GM12878 (cell line): ENCODE measurements around the gene AMH. TPM values are rescaled to one million over a fixed set of nuclear protein-coding genes. Genes with fewer than 3 reads are reported as not detected.

ENCODE experiments used
- ATAC-seq: fragments of 200-7000 bp; cut with Tn5 transposase; 3 replicates; pipeline ENCODE4 v1.9.1; 2020; ENCODE audit warnings: mild to moderate bottlenecking, moderate library complexity
- BruUV-seq: library from RNA; stranded (reverse); fragments of 400-500 nt; replicated peaks from 2 replicates; lab custom pipeline; 2021; lab: Mats Ljungman, UMichigan
- CTCF ChIA-PET: fragments of 300-600 bp; sonication (Branson Sonifier 250); formaldehyde crosslinking; extraction: SDS; loops from one replicate; lab custom pipeline; 2021; ENCODE audit warnings: inconsistent platforms; lab: Yijun Ruan, JAX
- POLR2A ChIA-PET: fragments of 350-600 bp; formaldehyde crosslinking; extraction: SDS; loops from one replicate; lab custom pipeline; 2021; ENCODE audit warnings: inconsistent platforms; lab: Charles Lee
- RAD21 ChIA-PET: fragments of 300-600 bp; sonication (Branson Sonifier 250); formaldehyde crosslinking; loops from one replicate; lab custom pipeline; 2023; ENCODE audit warnings: antibody characterized with exemption; ENCODE audit not compliant: unreplicated experiment; lab: Charles Lee
- SMC1A ChIA-PET: fragments of 300-600 bp; sonication (Branson Sonifier 250); formaldehyde crosslinking; loops from one replicate; lab custom pipeline; 2023; ENCODE audit not compliant: unreplicated experiment, uncharacterized antibody; lab: Charles Lee
- DNase-seq: peaks from one replicate; pipeline ENCODE4 v3.0.0-alpha.2; 2011; ENCODE audit warnings: low read depth, low spot score
- FAIRE-seq: peaks from 3 replicates; lab custom pipeline; 2011; peaks lifted over from hg19 to GRCh38; lab: Jason Lieb, UNC
- H2AFZ ChIP-seq: 2 replicates; pipeline ENCODE4 v1.6.0; 2011; ENCODE audit warnings: low read depth, low read length, control low read depth; ENCODE audit not compliant: control insufficient read depth
- H3K27ac ChIP-seq: 2 replicates; pipeline ENCODE4 v1.5.1; 2011; ENCODE audit warnings: control low read depth; ENCODE audit not compliant: control insufficient read depth, insufficient read depth
- H3K27me3 ChIP-seq, 2 experiments: replicated peaks in 1 of 2; 2 replicates each; pipeline versions ENCODE4 v1.6.0 to v1.6.1; 2011; ENCODE audit warnings: low read length in 1 of 2; ENCODE audit not compliant: control insufficient read depth in 2 of 2, insufficient read depth in 2 of 2
- H3K36me3 ChIP-seq, 2 experiments: 2 replicates each; pipeline ENCODE4 v1.5.1; 2011; ENCODE audit warnings: low read length in 1 of 2; ENCODE audit not compliant: control insufficient read depth in 2 of 2, insufficient read depth in 2 of 2
- H3K4me1 ChIP-seq: 2 replicates; pipeline ENCODE4 v1.6.1; 2011; ENCODE audit warnings: mild to moderate bottlenecking, low read length, moderate library complexity, mixed read lengths; ENCODE audit not compliant: control insufficient read depth, insufficient read depth
- H3K4me2 ChIP-seq: 2 replicates; pipeline ENCODE4 v1.6.0; 2011; ENCODE audit warnings: control low read depth; ENCODE audit not compliant: control insufficient read depth, insufficient read depth
- H3K4me3 ChIP-seq: fragments of 200-600 bp; sonication (generic); 2 replicates; pipeline ENCODE4 v1.5.1; 2016
- H3K79me2 ChIP-seq: 2 replicates; pipeline ENCODE4 v1.6.0; 2011; ENCODE audit warnings: low read length; ENCODE audit not compliant: control insufficient read depth, insufficient read depth
- H3K9ac ChIP-seq: 2 replicates; pipeline ENCODE4 v1.8.0; 2011; ENCODE audit warnings: low read length, control low read depth, mixed read lengths; ENCODE audit not compliant: control insufficient read depth, insufficient read depth
- H3K9me3 ChIP-seq: replicated peaks from 3 replicates; pipeline ENCODE4 v1.5.1; 2011; ENCODE audit warnings: mild to moderate bottlenecking, low read length; ENCODE audit not compliant: control insufficient read depth, insufficient read depth
- H4K20me1 ChIP-seq: 2 replicates; pipeline ENCODE4 v1.6.0; 2011; ENCODE audit not compliant: control insufficient read depth, insufficient read depth
- BMI1 ChIP-seq: fragments of 450-650 bp; IDR thresholded peaks from 2 replicates; pipeline ENCODE4 v1.6.1; 2016; ENCODE audit warnings: mild to moderate bottlenecking, moderate library complexity, borderline replicate concordance
- CTCF ChIP-seq, 3 experiments: IDR thresholded peaks in 2 of 3; conservative IDR thresholded peaks in 1 of 3; 2 replicates each; pipeline ENCODE4 v1.5.1; 2011; ENCODE audit warnings: low read depth in 3 of 3, low read length in 3 of 3, mild to moderate bottlenecking in 3 of 3, control low read depth in 2 of 3, moderate library complexity in 2 of 3, inconsistent platforms in 1 of 3, mixed read lengths in 1 of 3; ENCODE audit not compliant: control insufficient read depth in 2 of 3, insufficient read depth in 1 of 3; ENCODE audit errors: extremely low read depth in 1 of 3
- IKZF1 ChIP-seq: fragments of 450-650 bp; conservative IDR thresholded peaks from 2 replicates; pipeline ENCODE4 v1.6.1; 2017; ENCODE audit warnings: antibody characterized with exemption, mild to moderate bottlenecking
- ZNF217 ChIP-seq: fragments of 450-650 bp; IDR thresholded peaks from 2 replicates; pipeline ENCODE4 v1.6.1; 2017; ENCODE audit warnings: antibody characterized with exemption, mild to moderate bottlenecking
- ZNF274 ChIP-seq: IDR thresholded peaks from one replicate; pipeline ENCODE4 v1.8.0; 2011; ENCODE audit not compliant: insufficient read length, insufficient read depth
- WGBS: methylation state at CpG from one replicate; pipeline ENCODE4 v1.1.6; 2016; ENCODE audit warnings: low lambda C conversion rate; ENCODE audit not compliant: insufficient replicate concordance, insufficient coverage; ENCODE audit errors: missing lambda C conversion rate; 5-methylcytosine and 5-hydroxymethylcytosine counted together
- in situ Hi-C: fragments of 300-500 bp; cut with MboI; formaldehyde crosslinking; loops from 9 replicates; pipeline ENCODE4 v1.14.3; 2018; ENCODE audit warnings: mixed read lengths
- intact Hi-C: fragments of 100-400 bp; cut with micrococcal nuclease; formaldehyde crosslinking; loops from one replicate; pipeline ENCODE4 v1.14.2; 2022; ENCODE audit not compliant: unreplicated experiment
- polyA plus RNA-seq, 11 experiments: library from polyadenylated mRNA; depleted of rRNA in 4 of 11; unstranded in 6 of 11; stranded (reverse) in 5 of 11; fragments of >200 nt; fragmentation: Nextera tagmentation in 4 of 11; fragmentation: Illumina TruSeq in 1 of 11; extraction: Ambion mirVana in 4 of 11; extraction: Trizol in 1 of 11; gene quantifications; 1 replicate in 1 of 11; 2 replicates in 10 of 11; pipeline versions ENCODE4 v1.2.1 to v1.2.3, GENCODE V29; 2011 to 2016; ENCODE audit warnings: inconsistent platforms in 2 of 11, missing spikeins in 2 of 11, low read depth in 1 of 11
- total RNA-seq, 4 experiments: library from RNA; depleted of rRNA in 3 of 4; stranded (reverse); fragments of >200 nt in 3 of 4; fragmentation: Illumina TruSeq in 1 of 4; extraction: Trizol in 1 of 4; gene quantifications; 2 replicates each; pipeline versions ENCODE4 v1.2.1 to v1.2.3, GENCODE V29; 2013 to 2021

The AMH gene
- total and polyA plus RNA-seq, 10 of the 15 experiments (the other 5 are each of a cell fraction or from before 2014, with no cell fraction given): 0.17 to 3.5 (median 0.81) TPM; not detected in 4

GRCh38 chr19:2221918-2222317 lies 27.2 kb upstream of the AMH start:
- Histone ChIP-seq H3K4me1 (no peaks in the 10 kb centered on the region; the same call in 1 of the 2 replicates), H3K9me3 (no peaks in the 10 kb centered on the region), H3K27me3 (no peaks in the 10 kb centered on the region), H3K27ac (no peak overlapping the region), H2AFZ (no peak overlapping the region), H3K4me2 (no peak overlapping the region), H3K79me2 (no peaks in the 10 kb centered on the region), H3K36me3 (peaks cover 9 to 51% of the 10 kb centered on the region in 2 experiments; a peak in 3 of 4 replicates), H4K20me1 (no peaks in the 10 kb centered on the region), H3K9ac (no peak overlapping the region), H3K4me3 (no peak overlapping the region)
- TF ChIP-seq ZNF274 (no peak), CTCF (IDR thresholded peaks at IDR 0.05 in 2 of 3, conservative IDR thresholded peaks at IDR 0.05 in 1 of 3; ENCODE audit: control insufficient read depth in 2 of 3, extremely low read depth in 1 of 3, insufficient read depth in 1 of 3, low read depth in 3 of 3, low read length in 3 of 3) (peak in 2 of 3 experiments; percentile 8 to 22; a peak in 2 of 6 replicates), BMI1 (no peak)
- BruUV-seq: no TSS peak
- WGBS: 91% methylated on average over 20 of the region's 20 CpGs
- ATAC-seq (no peak), DNase-seq (no peak), FAIRE-seq (no peak)
- intact Hi-C loops (no loop called here), in situ Hi-C loops (no loop called here)
- ChIA-PET POLR2A (interaction anchor here (1.5 kb wide), 1 partner anchor 32 kb away, joined by 3 read pairs; no protein-coding TSS in a partner anchor), CTCF (no interaction called here), RAD21 (interaction anchor here (1.2 to 1.4 kb wide), 2 partner anchors 13 to 64 kb away, joined by 3 to 4 read pairs; no protein-coding TSS in a partner anchor), SMC1A (interaction anchor here (0.9 kb wide), 1 partner anchor 67 kb away, joined by 5 read pairs; no protein-coding TSS in a partner anchor)

- intact Hi-C loops: no loop called here
- no peak for FAIRE-seq
- no peak for ATAC-seq
- Histone ChIP-seq H3K36me3 (peaks cover 3 to 42% of the 10 kb centered on the region in 2 experiments; a peak in 3 of 4 replicates), H3K4me3 (no peak overlapping the region), H3K9ac (no peak overlapping the region), H3K4me1 (no peaks in the 10 kb centered on the region; the same call in 1 of the 2 replicates), H4K20me1 (no peaks in the 10 kb centered on the region), H3K27ac (no peak overlapping the region), H3K27me3 (no peaks in the 10 kb centered on the region), H2AFZ (no peak overlapping the region), H3K9me3 (no peaks in the 10 kb centered on the region), H3K79me2 (no peaks in the 10 kb centered on the region), H3K4me2 (no peak overlapping the region)
- 29% methylated on average over 8 of the region's 18 CpGs for WGBS
- no TSS peak for BruUV-seq
- SMC1A ChIA-PET: interaction anchor here (0.5 to 0.8 kb wide), 2 partner anchors 15 to 234 kb away, joined by 3 read pairs; no protein-coding TSS in a partner anchor
- no peak for DNase-seq
- TF ChIP-seq ZNF217: no peak
- TF ChIP-seq IKZF1: no peak
- RAD21 ChIA-PET: no interaction called here
- in situ Hi-C loops: no loop called here
- POLR2A ChIA-PET: no interaction called here
- CTCF ChIA-PET: no interaction called here
Measured at GRCh38 chr19:2223391-2223790, 25.7 kb upstream of the AMH start.
